Skin epidermis (tissue), 12 donors: ENCODE measurements around the gene PLPP3.

Source experiments
- H3K27ac ChIP-seq, 21 experiments: fragments of 200-600 bp; sonication (generic) in 11 of 21; one replicate each; pipeline ENCODE4 v1.5.0; 2020; ENCODE audit warnings: mild to moderate bottlenecking in 3 of 21, inconsistent platforms in 2 of 21, moderate library complexity in 2 of 21
- H3K4me3 ChIP-seq, 7 experiments: fragments of 200-600 bp; sonication (generic) in 2 of 7; one replicate each; pipeline ENCODE4 v1.5.0; 2020; ENCODE audit warnings: inconsistent platforms in 2 of 7, mild to moderate bottlenecking in 2 of 7, moderate library complexity in 1 of 7

PLPP3 gene

GRCh38 chr1:56531624-56532349 is 47.6 kb downstream of the PLPP3 start:
- H3K27ac ChIP-seq, result no peak overlapping the region
- no peak overlapping the region for H3K4me3 ChIP-seq

GRCh38 chr1:56529801-56530200 is 49.6 kb downstream of the PLPP3 start:
- Histone ChIP-seq H3K27ac (no peak overlapping the region), H3K4me3 (no peak overlapping the region)

DNA sequence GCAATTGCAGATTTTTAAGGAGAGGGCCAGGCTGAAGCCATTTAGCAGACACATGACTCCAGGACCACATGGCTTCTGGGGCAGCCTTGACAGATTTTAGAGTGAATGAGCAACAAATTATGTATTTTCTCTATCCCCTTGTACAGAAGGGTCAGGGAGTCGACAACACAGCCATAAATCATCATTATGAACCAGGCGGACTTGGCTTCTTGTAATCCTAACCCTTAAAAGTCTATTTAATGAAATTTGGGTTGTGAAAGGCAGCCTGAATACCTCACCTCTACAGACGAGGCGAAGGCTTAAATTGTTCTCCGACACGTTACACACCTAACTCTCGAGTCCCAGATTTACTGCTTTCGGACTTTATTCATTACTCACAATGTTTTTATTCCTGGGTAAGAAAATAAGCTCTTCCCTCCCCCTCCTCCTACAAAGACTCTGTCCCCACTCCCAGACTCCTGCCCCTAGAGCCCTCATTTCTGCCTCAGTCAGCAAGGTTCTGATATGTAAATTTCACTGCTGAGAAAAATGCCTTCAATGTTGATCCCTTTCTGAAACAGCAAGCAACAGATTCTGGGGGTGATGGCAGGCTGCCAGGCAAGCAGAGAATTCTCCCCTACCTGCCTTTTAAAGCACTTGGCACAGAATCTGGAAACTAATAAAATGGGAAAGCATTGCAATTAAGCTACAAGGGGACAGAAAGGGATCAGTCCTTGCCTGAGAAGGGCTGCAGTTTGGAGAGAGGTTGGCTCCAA is 51.6 kb downstream of the PLPP3 start:
- no peak overlapping the region for H3K4me3 ChIP-seq
- no peak overlapping the region for H3K27ac ChIP-seq

DNA sequence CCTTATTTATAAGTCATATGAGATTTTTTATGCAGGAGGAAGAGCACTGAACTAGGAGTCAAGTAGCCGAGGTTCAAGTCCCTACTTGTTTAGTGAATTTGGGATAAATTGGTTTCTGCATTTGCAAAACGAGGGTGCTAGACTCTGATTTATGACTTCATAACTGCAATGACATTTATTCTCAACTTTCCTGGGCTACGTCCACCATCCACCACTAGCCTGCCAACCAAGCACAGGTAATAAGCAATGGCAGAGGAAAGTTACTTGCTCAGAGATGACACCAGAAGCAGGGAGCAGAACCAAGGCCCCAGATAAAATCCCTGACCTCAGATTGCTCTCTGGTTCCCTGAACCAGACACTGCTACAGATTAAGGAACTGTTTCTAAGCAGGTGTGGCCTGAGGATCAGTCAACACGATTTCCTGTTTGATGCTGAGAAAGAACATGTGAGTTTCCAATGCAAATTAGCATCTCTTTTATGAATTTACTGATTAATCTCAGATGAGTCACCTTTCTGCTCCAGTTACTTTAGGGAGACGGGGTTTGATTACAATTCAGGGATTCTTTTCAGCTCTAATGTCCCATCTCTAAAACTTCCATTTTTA is 52.7 kb downstream of the PLPP3 start:
- Histone ChIP-seq H3K4me3 (no peak overlapping the region), H3K27ac (no peak overlapping the region)

DNA sequence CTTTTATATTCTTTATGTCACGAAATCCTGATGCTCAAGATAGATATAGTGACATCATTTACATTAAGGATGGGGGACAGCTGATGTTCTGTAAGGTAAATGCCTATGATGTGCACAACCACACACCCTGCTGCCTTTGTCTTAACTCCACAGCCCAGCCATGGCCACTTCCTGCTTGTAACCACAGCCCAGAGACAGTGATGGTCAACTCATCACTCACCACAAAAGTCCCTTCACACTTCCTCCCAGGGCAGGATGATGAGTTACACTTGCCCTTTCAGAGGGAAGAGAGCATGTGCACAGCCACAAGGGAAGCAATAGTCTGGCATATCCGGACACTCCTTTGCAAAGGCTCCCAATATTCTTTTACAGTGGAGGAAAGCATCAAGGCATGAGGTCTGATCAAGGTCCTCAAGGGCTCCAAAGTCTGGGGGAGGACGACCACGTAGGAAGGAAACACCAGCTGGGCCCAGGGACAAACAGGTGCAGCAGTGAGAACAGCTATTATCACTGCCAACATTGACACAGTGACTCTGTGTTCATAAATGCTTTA is 53.8 kb downstream of the PLPP3 start:
- Histone ChIP-seq H3K4me3 (no peak overlapping the region), H3K27ac (peak overlapping the region in 2 of 21 experiments; percentile 8 to 22)

DNA sequence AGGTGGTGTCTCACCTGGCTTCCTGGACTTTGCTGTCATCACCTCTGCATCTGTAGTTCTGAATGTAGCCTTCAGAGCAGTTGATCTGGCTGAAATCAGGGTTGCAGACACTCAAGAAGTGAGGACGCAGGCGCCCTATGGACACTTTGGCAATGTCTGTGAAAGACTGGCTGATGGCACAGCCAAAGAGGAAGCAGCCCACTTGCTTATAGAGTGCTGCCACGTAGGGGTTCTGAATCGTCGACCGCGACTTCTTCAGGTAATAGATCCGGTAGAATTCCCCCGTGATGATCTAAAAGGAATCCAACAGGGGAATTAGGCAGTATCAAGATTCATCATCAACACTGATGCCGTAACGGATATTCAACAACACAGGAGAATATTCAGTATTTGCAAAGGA is 55.1 kb downstream of the PLPP3 start:
- Histone ChIP-seq H3K4me3 (no peak overlapping the region), H3K27ac (peak overlapping the region in 1 of 21 experiments; percentile 17)

- no peak overlapping the region for H3K4me3 ChIP-seq
- H3K27ac ChIP-seq, result no peak overlapping the region
Observed at GRCh38 chr1:56522680-56523079, 56.7 kb downstream of the PLPP3 start.

DNA sequence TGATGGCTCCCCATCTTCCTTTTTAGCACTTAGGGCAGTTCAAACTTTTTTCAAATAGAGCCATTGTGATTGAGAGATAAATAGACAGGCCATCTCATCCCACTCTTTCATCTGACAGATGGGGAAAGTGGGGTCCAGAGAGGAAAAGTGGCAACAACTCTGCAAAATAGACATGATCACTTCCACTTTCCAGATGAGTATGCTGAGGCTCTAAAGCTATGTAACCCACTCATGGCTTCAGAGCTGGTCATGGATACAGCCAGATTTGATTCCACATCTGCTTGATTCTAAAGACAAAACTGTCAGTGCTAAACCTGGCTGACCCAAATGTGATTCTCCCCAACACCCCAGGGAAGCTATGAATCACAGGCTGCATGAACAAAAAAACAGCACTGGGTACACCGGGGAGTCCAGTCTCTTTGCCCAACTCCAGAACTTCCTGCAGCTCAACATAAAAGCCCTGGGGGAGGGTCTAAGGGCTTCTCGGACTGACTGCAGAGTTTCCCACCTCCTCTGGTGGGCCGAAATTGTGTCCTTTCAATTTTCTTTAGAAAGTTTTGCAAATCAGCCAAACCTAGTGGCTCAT is 59.3 kb downstream of the PLPP3 start:
- no peak overlapping the region for H3K27ac ChIP-seq
- H3K4me3 ChIP-seq, result no peak overlapping the region

GRCh38 chr1:56517404-56518130 is 61.8 kb downstream of the PLPP3 start:
- Histone ChIP-seq H3K4me3 (no peak overlapping the region), H3K27ac (peak overlapping the region in 12 of 21 experiments; percentile 0 to 65 (median 51))

DNA sequence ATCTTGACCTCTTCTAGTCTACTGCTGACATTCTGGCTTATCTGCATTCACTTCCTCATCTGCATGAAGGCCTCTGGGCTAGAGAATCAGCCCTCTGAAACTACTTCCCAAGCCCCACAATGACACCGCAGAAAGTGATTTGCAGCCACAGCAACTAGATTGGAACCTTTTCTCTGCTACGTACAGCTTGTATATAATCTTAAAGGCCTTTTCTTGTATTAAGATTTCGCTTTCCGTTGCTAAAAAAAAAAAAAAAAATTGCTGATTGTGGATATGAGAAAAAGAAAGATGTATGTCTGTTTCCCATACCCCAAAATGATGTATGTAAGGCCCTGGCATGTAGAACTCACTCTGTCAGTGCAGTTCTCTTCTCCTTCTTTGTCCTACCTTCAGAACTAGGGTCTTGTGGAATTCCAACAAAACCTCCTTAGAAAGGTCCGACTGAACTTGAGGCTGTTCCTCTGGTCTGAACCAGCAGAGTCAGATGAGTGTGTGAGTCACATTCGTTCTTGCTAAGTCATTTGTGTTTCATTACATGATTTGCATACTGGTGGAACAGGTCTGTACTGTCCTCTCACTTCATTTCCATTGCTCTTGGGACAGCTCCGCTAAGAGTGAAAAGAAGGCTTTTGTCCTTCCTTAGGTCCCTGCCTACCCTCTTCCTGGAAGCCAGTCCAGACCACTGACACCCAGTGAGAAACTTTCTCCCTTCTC is 62.7 kb downstream of the PLPP3 start:
- H3K4me3 ChIP-seq, result no peak overlapping the region
- peak overlapping the region in 17 of 21 experiments; percentile 0 to 65 (median 37) for H3K27ac ChIP-seq

DNA sequence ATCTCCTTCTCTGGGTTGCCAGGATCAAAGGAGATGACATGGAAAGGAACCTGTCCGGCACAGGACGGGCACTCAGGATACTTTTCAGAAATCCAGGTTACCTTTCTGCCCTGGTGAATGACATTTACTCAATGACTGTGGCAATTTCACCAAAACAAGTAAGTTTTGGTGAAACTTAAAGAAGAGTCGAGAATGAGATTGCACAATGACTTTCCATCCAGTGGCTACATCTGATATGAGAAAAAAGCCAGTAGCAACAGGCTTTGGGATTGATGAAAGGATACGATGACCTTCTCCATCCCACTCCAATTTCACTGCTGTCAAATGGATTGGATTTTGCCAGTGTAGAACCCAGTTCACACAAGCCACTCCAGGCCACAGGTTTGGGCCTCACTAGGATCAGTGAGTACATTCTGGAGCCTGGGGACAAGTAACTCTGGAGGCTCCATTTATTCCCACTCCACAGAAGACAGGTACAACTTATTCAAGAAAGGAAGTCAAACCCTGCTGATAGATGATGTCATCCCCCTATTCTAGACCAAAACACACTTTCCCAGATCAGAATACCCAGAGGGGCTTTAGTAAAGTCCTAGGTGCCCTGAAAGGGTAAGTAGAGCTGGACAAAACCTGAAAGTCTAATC is 63.3 kb downstream of the PLPP3 start:
- Histone ChIP-seq H3K4me3 (no peak overlapping the region), H3K27ac (peak overlapping the region in 15 of 21 experiments; percentile 0 to 65 (median 37))

DNA sequence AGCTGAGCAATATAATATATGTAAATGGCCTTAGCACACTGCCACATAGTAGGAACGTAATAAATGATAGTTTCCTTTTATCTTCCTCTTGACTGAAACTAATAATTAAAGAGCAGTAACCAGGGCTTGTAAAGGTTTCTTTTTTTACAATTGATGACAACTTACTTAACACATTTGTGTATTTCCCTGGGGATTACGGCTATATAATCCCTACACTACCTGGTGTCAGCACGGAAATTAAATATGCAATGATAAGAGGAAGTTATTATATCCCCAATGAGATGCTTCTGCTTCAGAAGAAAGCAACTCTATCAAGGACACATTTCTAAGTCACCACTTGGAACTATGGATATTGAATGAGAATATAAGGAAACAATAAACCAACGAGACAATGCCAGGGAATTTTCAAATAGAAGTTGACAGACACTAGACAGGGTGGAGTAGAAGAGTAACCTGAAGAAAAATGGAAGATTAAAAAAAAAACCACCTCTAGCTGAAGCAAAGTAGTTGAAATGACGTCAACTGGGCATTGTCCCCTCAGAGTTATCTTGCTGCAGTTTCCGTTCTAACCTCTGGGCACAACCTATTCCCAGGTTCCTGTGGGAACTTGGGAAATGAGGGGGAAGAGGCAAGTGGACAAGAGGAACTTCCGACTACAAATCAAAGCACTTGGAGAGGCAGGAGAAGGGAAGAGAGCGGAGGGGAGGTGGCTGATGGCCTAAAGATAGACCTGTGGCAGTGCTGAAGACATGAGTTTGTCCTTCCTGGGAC is 66.5 kb downstream of the PLPP3 start:
- Histone ChIP-seq H3K4me3 (no peak overlapping the region), H3K27ac (no peak overlapping the region)

GRCh38 chr1:56511766-56512165 is 67.6 kb downstream of the PLPP3 start:
- peak overlapping the region in 1 of 21 experiments; percentile 14 for H3K27ac ChIP-seq
- no peak overlapping the region for H3K4me3 ChIP-seq

DNA sequence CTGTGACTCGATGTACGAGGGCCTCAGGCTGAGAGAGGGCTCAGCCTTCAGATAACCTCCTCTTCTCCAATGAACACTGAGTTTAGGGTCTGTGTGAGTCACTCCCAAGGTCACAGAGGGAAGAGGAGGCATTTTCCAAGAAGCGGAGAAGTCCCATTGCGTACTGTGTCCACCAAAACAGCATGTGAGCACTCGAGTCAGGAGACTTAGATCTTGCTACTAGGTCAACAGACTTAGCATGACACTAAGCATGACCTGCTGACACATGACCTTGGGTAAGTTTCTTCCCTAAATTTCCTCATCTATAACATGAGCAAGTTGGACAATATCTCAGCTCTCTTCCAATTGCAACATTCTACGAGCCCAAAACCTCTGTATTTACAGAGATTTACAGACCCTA is 68.0 kb downstream of the PLPP3 start:
- Histone ChIP-seq H3K4me3 (no peak overlapping the region), H3K27ac (peak overlapping the region in 1 of 21 experiments; percentile 14)

DNA sequence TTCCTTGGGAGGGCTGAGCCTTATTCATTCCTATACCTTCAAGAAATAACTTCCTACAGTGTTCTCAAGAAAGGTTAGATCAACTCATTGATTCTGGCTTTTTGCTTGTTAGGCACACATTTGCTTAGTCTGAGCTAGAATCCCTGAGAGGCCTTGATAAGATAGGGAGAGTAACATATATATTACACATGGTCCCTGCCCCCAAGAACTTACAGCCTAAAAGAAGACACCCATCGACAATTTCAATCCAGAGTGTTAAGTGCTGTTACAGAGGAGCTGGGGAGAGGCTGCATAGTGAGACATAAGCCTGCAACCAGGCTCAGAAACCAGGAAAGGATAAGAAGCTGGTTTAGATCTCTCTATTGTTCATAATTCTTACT is 68.7 kb downstream of the PLPP3 start:
- peak overlapping the region in 1 of 21 experiments; percentile 3 for H3K27ac ChIP-seq
- no peak overlapping the region for H3K4me3 ChIP-seq

DNA sequence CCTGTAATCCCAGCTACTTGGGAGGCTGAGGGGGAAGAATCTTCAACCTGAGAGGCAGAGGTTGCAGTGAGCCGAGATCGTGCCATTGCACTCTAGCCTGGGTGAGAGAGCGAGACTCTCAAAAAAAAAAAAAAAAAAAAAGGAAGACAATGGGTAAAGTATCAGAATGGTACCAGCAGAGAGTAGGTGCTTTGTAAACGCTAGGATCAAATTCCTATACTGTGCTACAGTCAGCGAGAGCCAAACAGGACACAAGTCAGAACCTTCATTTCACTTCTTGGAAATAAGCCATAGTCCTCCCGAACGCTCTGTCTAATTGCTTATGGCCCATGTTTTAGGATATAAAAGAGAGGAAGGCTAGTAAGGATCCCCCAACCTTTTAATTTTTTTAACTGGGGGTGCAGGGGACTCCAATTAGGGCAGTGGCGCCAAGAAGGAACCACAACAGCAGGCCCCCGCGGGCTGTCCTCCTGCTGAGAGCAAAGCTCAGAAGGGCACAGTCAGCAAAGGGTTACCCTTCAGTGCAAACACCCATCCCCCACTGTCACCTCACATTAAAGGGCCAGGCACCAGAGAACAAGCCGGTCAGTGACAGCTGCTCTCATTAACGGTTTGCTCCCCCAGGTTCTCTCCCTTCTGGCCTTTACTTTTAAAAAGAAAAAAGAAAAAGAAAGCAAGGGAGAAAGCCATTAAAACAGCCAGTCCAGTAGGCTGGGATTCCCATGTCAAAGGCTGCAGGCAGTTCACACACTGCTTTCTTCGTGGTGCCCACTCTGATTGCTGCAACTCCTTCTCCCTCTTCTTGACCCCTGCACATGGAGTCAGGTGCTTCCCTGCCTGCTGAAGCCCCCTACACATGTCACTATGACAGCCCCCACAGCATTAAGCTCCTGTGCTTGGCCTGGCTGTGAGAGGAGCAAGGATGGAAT is 69.4 kb downstream of the PLPP3 start:
- peak overlapping the region in 1 of 21 experiments; percentile 3 for H3K27ac ChIP-seq
- no peak overlapping the region for H3K4me3 ChIP-seq
